HG03060 (cell line): Measurements from ENCODE around the gene ADAMTS15.

ENCODE experiments used
- ATAC-seq: cut with Tn5 transposase; IDR thresholded peaks from one replicate; pipeline ENCODE4 v1.9.1; 2021; ENCODE audit warnings: low read depth, moderate number of reproducible peaks; ENCODE audit not compliant: unreplicated experiment

Gene ADAMTS15

DNA sequence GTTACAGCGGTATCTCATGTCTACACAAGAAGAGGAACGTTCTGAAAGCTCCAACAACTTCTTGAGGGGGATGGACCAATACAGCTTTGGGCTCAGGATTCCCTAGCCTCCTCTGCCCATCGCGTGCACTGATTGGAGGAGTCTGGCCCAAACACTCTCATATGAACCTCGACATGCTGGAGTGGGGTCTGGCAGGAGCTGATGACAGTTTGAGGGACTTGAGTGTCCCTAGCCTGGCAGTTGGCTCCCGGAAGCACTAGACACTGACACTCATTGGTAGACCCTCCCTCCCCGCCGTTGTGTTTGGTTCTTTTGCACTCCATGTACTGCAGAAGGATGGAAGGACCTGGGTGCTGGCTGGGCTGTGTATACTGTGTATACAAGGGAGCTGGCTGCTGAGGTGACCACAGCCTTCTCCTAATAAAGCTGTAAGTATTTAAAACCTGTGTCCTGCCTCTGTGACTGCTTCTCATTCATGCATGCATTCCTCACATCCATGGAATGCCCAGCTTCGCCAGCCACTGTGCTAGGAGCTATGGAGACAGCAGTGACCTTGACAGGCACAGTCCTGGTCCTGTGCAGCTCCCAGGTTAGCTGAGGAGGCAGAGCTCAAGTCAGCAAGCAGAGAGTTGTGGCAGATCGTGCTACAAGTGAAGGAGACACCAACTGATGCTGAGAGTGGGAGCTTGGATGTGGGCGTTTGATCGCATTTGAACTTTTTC is 27.9 kb downstream of the ADAMTS15 start:
- ATAC-seq, result no peak

- no peak for ATAC-seq
Measured at GRCh38 chr11:130476922-130477491, 28.6 kb downstream of the ADAMTS15 start.

- ATAC-seq, result no peak
Measured at GRCh38 chr11:130477586-130478203, 29.2 kb downstream of the ADAMTS15 start.

DNA sequence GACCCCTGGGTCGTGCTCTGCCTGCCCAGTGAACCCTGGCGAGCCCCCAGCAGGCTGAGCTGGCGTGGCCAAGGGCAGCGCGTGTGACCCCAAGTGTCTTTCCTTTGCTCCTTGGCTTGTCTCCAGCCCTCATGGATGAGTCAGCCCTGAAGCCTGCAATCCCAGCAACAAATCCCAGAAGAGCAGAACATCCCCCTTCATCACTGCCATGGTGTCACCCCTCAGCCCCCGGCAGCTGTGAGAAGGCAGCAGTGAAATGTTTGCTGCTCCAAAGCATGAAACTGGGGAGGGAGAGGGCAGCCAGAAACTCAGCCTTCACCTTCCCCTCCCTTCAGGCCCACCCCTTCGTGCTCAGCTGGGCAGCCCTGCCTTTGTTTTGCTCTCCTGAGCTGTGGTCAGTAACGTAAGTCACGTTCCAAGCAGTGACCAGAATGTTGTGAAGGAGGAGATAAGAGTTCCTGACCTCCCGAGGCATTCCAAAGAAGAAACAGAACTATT is 29.8 kb downstream of the ADAMTS15 start:
- ATAC-seq, result no peak

GRCh38 chr11:130478881-130479280 is 30.4 kb downstream of the ADAMTS15 start:
- ATAC-seq, result no peak

GRCh38 chr11:130480186-130480585 is 31.7 kb downstream of the ADAMTS15 start:
- ATAC-seq, result no peak

DNA sequence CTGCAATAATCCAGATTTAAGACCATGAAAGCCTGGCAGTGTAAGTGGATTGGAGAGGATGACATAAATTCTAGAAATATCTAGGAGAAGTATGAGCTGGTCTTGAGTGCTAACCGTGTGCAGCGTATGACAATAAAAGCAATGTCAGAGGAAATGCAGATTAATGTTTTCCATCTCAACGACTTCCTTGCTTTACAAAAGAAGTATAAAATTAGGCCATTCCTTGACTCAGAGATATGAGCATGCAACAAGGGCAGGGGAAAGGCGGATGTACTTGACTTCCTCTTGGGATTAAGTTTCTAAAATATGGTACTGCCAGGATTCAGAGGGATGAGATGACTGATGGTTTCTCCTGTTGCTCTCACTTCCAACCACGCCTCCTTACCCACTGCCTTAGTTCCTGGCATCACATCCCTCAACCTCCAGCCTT is 32.3 kb downstream of the ADAMTS15 start:
- ATAC-seq, result no peak

DNA sequence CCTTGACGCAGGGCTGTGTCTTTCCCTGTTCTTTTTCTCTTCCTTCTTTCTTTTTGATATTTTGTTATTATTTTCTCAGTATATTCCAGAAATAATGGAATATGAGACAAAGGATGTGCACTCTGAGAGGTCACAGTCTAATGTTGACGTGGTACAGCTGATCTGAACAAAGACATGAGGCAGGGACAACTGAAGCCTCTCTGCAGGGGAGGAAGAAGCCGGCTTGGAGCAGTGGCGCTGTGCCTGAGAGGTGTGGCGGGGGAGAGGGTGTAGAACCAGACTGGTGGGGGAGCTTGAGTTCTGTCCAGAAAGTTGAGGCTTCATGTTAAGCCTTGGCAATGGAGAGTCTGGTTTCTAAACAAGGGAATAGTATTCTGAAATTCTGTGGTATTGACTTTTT is 34.7 kb downstream of the ADAMTS15 start:
- no peak for ATAC-seq

GRCh38 chr11:130485983-130486382 is 37.5 kb downstream of the ADAMTS15 start:
- ATAC-seq, result no peak

- ATAC-seq, result no peak
Measured at GRCh38 chr11:130486391-130486836, 38.0 kb downstream of the ADAMTS15 start.

DNA sequence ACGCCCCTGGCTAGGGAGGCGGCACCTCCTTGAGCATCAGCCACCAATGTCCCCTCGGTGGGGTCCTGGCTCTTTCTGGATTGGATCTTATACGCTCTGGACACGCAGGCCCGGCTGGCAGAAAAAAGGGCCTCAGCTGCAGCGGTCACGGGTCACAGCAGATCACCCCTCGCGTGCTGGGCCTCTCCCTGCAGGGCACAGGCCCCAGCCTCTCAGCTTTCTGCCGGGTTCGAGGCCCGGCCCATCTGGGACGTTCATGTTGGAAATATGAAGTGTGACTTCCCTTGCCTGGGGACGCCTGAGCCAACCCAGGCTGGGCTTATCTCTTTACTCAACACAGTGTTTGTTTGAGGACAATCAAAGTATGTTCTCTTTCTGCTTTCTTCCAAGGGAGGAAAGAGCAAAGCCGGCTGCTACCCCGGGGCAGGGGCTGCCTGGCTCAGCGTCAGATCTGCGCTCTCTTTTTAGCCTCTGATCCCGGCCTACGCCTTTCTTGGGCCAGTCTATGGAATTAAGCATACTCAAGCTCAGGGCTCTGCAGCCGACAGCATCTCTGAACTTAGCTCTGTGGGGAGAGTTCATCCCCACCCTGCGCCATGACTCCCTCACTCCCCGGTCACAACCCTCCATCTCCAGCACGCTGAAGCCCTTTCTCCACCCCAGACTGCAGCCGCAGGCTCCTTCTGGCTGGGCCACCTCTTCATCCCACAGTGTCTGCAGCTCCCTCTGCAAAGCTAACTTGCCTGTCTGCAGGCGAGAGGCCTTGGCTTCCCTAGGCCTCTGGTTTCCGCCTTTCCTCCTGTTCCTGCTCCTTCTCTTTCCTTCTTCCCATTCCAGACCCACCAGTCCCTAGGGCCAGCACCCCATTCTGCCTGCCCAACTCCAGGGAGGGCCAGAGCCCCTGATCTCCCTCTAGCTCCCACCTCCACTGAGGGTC is 38.8 kb downstream of the ADAMTS15 start:
- no peak for ATAC-seq

DNA sequence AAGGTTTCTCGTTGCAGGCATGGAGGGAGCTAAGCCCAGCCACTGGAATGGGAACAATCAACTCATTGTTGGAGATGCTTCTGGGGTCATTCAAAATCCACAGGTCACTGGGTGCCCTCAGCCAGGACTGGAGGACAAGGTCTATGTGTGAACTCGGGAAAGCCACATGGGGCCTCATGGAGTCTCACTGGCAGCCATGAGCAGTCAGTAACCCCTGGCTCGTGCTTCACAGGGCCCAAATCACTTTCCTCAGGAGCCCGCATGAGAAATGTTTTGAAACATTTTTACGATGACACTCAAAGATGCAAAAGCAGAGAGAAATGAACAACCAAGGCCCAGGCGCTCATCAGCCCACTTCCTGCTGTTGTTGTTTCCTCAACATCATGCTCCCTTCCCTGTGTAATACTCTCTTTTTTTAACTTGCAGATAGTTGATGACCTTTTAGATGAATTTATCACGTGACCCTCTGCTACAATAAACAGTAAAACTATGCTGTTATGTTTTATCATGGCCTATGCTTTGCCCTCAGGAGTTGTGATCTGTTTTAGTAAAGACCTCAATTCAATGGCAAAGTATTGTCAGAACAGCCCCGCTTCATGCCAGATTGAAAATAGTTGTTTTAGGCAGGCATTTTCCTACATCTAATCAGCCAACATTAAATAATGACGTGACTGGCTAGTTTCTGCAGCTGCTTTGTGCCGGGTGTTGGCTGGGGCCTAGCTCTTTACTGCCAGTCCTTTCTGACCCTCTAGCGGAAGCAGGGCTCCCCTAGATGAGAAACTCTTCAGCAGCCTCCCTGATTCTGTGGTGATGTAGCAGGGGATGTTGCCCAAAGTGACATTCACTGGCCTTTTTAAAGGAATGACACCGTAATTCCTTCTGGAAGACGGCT is 39.7 kb downstream of the ADAMTS15 start:
- ATAC-seq, result no peak

DNA sequence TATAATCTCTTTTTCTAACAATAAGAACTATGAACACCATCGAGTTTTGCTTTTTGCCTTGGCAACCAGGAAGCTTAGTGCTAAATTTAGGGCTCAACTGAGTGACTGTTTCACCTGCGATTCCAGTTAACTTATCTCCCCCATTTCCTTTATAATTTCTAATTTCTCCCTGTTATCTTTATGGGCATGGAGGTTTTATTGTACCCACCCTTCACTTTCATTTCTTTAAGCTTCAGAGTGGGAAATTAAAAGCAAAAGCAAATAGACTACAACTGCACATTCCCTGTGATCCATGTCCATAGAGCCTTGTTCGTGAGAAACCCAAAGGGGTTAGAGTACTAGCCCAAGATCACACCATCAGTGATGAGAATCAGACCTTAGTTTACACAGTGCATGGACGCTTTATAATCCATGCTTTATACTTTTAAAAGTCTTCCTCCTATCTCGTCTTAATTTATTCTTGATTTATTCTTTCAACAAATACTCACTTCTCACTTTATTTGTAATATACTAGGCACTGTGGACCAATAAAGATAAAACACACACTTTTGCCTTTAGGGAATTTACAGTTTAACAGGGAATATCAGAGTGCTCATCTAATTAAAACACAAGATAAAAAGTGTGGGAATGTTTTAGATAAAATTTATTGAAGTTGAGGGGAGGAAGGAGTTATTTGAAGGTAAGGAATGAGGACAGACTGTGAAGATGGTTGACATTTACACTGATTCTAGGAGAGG is 40.6 kb downstream of the ADAMTS15 start:
- ATAC-seq, result no peak

DNA sequence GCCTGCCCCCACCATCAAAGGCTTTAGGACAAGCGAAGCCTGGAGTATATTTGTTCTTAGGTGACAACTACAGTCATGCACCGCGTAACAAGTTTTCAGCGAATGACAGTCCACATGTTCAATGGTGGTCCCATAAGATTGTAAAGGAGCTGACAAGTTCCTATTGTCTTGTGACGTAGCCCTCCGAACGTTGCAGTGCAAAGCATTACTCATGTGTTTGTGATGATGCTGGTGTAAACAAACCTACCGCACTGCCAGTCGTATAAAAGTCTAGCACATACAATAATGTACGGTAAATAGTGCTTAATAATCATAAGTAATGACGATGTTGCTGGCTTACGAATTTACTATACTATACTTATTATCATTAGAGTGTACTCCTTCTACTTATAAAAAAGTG is 41.3 kb downstream of the ADAMTS15 start:
- ATAC-seq, result no peak

DNA sequence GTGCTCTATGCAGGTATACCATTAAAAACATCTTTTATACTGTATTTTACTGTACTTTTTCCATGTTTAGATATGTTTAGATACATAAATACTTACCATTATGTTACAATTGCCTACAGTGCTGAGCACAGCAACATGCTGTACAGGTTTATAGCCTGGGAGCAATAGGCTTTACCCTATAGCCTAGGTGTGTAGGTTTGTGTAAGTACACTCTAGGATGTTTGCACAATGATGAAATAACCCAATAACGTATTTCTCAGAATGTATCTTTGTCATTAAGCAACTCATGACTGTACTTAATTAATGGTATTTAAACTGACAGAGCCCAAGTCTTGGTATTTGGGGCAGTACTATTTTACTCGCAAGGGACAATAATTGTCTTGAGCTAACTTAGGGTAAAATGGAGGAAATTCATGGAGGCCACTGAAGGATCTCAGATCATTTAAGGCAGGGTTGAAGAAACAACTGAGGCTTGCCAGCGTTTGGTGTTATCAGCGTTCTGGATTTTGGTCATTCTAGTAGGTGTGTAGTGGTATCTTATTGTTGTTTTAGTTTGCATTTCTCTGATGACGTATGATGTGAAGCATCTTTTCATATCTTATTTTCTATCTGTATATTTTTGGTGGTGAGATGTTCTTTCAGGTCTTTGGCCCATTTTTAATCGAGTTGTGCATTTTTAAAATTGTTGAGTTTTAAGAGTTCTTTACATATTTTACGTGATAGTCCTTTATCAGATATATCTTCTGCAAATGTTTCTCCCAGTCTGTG is 42.4 kb downstream of the ADAMTS15 start:
- no peak for ATAC-seq

- no peak for ATAC-seq
Measured at GRCh38 chr11:130498181-130498580, 49.7 kb downstream of the ADAMTS15 start.

DNA sequence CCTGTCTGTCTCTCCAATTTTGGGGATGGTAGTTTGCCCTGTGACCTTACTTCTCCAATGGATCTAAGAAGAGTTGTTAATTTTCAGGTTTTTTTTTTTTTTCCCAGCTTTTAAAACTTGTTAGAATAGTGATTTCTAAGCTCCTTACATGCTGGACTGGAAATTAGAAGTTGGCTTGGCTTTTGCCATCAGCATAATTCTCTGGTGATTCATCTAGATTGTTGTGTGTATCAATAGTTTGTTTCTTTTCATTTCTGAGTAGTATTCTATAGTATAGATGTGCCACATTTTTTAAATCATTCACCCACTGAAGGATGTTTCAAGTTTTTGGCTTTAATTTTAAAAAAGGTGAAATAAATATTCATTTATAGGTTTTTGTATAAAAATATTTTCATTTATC is 51.4 kb downstream of the ADAMTS15 start:
- no peak for ATAC-seq

- ATAC-seq, result no peak
Measured at GRCh38 chr11:130504317-130504716, 55.9 kb downstream of the ADAMTS15 start.
